Measurements from ENCODE around the gene SGMS1.

GRCh38 chr10:50396491-50397311, 227.1 kb downstream of the SGMS1 start:
- TF ChIP-seq, protein P1, sequence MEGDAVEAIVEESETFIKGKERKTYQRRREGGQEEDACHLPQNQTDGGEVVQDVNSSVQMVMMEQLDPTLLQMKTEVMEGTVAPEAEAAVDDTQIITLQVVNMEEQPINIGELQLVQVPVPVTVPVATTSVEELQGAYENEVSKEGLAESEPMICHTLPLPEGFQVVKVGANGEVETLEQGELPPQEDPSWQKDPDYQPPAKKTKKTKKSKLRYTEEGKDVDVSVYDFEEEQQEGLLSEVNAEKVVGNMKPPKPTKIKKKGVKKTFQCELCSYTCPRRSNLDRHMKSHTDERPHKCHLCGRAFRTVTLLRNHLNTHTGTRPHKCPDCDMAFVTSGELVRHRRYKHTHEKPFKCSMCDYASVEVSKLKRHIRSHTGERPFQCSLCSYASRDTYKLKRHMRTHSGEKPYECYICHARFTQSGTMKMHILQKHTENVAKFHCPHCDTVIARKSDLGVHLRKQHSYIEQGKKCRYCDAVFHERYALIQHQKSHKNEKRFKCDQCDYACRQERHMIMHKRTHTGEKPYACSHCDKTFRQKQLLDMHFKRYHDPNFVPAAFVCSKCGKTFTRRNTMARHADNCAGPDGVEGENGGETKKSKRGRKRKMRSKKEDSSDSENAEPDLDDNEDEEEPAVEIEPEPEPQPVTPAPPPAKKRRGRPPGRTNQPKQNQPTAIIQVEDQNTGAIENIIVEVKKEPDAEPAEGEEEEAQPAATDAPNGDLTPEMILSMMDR (IDR thresholded peaks at IDR 0.05), result no peak
- TF ChIP-seq ZFX (IDR thresholded peaks at IDR 0.05; ENCODE audit: borderline replicate concordance), result no peak
